HCEC 1CT (cell line): ENCODE data around the gene FAM193A.
"Not testable (repeated sequence)": the region's sequence is repeated elsewhere in the genome, so short reads cannot be mapped to it uniquely, and the experiment has no call there.

ENCODE experiments used
- DNase-seq: peaks from one replicate; pipeline ENCODE4 v3.0.0-alpha.2; 2017

FAM193A gene

GRCh38 chr4:2733844-2734574 lies 197.6 kb downstream of the FAM193A start:
- no peak for DNase-seq

GRCh38 chr4:2734612-2735011 lies 198.2 kb downstream of the FAM193A start:
- no peak for DNase-seq

GRCh38 chr4:2735869-2736268 lies 199.4 kb downstream of the FAM193A start:
- no peak for DNase-seq

DNA sequence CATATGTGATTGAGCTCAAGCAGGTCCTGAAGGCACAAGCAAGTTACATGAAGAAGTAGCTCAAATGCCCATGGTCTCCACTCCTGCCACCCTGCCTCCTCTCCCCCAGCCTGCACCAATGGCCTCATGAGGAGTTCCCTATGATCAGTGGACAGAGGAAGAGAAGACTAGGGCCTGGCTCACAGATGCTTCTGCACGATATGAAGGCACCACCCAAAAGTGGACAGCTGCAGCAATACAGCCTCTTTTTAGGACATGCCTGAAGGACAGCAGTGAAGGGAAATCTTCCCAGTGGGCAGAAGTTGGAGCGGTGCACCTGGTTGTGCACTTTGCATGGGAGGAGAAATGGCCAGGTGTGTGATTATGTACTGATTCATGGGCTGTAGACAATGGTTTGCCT lies 201.8 kb downstream of the FAM193A start:
- DNase-seq, result not testable (repeated sequence)

- DNase-seq, result no peak
Observed at GRCh38 chr4:2741626-2742025, 205.2 kb downstream of the FAM193A start.

DNA sequence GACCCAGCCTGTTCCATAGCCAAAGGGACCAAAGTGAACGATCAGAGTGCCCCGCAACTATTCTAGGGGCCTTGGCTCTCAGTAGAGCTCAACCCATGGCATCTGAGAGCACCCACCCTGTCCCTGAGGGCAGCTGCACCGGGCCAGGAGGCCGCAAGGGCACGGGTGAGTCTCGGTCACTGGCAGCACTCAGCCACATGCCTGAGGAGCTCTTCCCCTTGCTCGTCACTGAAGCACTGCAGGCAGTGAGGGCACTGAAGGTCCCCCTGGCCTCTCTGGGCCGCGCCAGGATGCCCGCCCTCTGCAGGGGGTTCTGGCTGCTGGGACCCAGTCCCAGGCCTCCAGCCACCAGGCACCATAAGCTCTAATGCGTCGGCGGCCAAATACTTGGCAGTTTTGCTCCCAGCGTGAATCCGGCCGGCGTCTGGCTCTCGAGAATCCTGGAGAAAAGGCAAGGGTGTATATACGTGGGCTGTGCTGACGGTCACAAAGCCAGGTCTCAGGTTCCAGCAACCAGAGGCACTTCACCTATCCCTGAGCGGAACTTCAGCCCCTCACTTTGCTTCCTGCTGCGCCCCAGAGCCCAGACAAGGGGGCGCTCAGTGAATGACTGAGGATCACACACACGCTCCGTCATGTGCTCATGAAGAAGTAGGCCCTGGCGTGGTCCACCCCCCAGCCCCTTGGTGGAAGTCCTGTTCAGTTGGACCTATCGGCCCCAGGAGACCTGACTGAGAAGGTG lies 205.8 kb downstream of the FAM193A start:
- DNase-seq, result no peak

DNA sequence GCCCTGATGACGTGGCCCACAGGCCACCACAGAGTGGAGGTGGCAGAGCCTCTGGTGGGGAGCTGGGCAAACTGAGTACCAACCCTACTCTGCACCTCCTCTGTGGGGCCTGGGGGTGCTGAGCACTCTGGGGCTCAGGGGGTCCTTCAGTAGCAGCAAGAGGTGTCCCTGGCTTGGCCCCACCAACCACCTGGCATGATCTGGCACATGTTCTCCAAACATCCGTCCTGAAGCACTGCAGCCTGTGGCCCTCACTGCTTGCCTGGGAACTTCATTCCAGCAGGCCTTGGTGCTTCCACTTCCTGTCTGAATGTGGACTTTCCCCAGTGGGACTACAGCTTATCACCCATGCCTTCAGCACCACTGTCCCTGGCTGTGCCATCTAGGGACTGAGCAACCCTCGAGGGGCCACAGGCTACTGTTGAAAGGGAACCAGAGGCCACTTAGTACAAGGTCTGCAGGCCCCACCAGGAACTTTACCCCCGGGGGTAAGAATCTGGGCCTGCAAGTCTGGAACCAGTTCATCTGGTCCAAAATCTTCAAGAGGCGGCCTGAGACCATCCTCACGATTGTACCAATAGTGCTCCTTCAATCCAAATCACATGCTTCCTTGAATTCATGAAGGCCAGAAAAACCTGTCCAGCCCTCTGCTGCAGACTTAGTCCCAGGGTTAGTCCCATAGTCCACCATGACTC lies 206.5 kb downstream of the FAM193A start:
- no peak for DNase-seq

DNA sequence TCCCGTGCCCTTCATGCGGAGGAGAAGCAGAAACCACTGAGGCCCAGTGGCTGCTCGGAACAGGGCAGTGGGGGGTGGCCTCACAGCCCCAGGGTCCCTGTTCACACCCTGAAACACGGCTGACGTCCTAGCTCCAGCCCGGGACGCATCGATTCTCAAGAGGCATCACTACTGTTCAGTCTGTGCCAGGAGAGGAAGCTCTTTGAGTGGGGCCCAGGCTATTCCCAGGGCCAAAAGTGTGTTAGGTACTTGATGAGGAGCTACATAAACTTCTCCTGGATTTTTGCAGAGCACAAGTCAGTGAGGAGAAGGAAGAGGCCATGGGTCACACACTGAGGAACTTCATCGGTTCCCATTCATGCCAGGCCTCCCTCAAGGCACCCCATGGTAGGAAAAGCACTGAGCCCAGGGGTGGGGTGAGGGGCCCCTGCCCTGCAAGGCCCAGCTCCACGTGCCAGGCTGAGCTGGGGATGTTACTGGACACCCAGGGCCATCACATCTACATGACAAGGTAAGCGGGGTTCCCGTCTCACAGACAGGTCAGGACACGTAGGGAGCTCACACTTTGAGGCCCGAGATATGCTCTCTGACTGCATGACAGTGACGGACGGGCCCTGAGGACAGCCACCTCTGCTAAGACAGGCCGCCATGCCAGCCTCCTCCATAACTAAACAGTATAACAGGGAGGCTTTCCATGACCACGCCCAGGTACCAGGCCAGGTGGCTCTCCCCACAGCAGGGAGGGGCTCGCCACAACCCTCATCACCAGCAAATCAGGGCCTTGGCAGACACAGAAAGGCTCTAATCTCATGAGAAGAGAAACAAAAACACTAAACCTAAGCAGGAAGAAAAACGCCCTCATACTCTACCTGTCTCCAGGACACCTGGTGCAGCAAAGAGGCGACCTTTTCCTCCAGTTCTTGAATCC lies 207.3 kb downstream of the FAM193A start:
- DNase-seq, result no peak

- no peak for DNase-seq
Observed at GRCh38 chr4:2744576-2745270, 208.3 kb downstream of the FAM193A start.

DNA sequence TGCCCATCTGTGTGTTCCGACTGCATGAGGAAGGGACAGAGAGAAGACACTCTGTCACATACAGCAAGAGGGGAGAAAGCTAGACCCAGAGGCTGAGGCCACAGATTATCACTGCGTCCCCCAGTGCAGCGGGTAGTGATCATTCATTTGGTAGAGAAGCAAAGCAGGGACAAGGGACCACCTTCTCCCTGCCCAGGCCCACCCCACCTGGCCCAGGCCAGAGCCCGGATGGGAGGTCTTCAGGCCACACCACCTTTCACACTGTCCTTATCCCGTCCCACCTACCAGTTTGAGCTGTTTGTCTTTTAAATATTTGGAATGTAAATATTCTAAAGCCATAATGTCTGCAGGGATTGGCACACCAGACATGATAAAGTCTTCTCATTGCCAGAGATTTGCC lies 209.1 kb downstream of the FAM193A start:
- no peak for DNase-seq

- peak; percentile 12 for DNase-seq
Observed at GRCh38 chr4:2745981-2746806, 209.7 kb downstream of the FAM193A start.

DNA sequence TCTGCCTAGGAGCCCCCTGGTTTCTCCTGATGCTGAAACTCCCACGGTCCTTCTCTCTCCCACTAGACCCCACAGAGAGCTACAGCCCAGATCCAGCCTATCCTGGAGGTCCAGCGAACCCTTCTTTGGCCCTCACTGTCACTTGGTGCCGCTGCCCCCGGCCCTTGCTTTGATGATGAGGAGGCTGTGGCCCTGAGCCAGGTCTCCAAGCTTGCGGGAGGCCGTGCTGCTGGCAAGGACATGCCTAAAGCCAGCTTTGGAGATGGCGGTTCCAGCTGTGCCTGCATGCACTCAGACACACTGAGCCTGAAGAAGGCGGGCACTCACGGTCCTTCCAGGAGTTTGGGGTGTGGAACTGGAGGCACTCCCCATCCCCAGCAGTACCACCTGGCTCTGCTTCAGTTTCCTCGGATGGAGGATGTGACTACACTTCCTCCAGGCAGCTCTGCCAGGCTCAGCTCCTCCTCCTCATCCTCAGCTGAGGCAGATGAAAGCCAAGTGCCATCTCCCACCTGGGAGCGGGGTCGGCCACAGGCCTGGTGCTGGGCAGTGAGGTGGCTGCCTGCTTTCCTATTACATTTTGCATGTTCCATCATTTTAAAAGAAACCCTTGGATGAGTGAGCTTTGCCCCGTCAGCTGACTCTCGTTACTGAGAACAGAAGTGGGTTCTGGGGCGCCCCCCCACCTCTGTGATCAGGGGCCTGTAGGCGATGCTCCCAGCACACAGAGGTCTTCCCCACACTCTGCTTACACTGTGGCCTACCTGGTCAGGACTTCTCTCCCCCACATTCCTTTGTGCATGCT lies 210.6 kb downstream of the FAM193A start:
- no peak for DNase-seq

- no peak for DNase-seq
Observed at GRCh38 chr4:2750719-2751605, 214.5 kb downstream of the FAM193A start.

GRCh38 chr4:2753436-2753835 lies 217.0 kb downstream of the FAM193A start:
- DNase-seq, result no peak

DNA sequence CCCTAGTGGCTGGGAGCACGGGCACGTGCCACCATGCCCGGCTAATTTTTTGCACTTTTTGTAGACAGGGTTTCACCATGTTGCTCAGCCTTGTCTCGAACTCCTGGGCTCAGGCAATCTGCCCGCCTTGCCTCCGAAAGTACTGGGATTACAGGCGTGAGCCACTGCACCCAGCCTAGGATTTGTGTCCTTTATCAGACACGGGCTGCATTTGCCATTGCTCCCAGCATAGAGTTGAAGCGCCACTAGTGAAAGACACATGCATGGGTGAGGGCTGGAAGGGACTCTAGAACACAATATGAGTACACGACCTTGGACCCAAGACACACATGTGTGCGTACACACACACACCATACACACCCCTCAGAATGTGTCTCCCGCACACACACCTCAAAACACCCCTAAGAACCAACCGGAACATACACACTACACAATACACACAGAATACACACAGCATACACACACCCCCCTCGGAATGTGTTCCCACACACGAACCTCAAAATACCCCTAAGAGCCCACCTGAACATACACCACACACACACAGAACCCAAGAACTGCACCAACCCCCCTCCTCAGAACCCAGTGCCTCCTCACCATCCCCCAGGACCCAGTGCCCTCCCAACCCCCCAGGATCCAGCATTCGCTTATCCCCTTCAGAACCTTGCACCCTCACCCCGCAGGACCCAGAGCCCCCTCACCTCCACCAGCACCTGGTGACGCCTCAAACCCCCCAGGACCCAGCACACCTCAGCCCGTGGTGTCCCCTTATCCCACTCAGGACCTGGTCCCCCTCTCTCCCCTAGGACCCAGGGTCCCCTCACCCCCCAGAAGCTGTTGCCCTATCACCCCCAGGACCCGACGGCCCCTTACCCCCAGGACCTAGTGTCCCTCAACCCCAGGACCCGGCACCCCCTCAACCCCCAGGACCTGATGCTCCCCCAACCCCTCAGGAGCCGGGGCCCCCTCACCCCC lies 218.7 kb downstream of the FAM193A start:
- no peak for DNase-seq

DNA sequence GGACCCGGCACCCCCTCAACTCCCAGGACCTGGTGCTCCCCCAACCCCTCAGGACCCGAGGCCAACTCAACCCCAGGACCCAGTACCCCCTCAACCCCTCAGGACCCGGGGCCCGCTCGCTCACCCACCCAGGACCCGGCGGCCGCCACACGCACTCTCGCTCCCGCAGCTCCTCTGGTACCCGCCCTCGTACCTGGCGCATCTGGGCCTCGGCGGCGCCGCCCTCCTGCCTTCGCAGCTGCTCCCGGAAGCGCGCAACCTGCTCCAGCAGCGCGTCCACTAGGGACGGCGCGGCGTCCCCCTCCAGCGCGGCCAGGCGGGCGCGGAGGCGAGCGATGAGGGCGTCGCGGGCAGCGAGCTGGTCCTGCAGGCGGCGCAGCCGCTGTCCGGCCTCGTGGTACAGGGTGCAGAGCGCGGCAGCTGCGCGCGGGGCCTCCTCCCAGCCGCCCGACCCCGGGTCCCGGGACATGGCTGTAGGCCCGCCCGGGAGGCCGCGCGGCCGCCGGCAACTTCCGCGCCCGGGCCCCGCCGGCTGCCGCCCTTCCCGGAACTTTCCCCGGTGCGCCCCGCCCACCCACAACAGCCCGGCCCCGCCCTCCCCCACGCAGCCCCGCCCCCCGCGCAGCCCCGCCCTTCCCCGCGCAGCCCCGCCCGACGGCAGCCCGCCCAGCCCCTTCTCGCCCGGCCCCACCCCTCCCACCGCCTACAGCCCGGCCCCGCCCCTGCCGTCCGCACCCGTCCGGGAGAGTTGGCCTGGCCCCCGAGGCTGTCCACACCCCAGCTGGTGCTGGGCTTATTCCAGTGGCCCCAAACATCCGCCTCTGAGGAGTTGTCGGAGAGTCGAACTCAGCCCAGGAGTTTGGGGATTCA lies 219.6 kb downstream of the FAM193A start, which contains the start of gene TNIP2:
TSS of gene TNIP2 (minus strand) at position 516 of the 870 bp plus-strand sequence. CDS start at position 469, 47 bp downstream.
- DNase-seq, result peak; percentile 68
